H1 (cell line): ENCODE results near the gene ENPP3. TPM values are rescaled to one million over a fixed set of nuclear protein-coding genes. Genes with fewer than 3 reads are reported as not detected.

Experiments
- CTCF ChIA-PET: fragments of 300-600 bp; sonication (Branson Sonifier 250); formaldehyde crosslinking; loops from one replicate; lab custom pipeline; 2021; ENCODE audit not compliant: partially characterized antibody; lab: Charles Lee
- POLR2A ChIA-PET: fragments of 300-600 bp; sonication (Branson Sonifier 250); formaldehyde crosslinking; loops from one replicate; lab custom pipeline; 2021; ENCODE audit warnings: inconsistent platforms; ENCODE audit not compliant: partially characterized antibody; lab: Charles Lee
- DNase-seq, 2 experiments: peaks; one replicate each; pipeline versions ENCODE4 v3.0.0 to v3.0.0-alpha.2; 2010 to 2022; ENCODE audit warnings: low spot score in 2 of 2, low read depth in 1 of 2, mixed read lengths in 1 of 2
- FAIRE-seq: peaks from 2 replicates; lab custom pipeline; 2011; peaks lifted over from hg19 to GRCh38; lab: Jason Lieb, UNC
- H2AFZ ChIP-seq: 2 replicates; pipeline ENCODE4 v1.8.1; 2012; ENCODE audit warnings: low read length, inconsistent platforms
- H2AK5ac ChIP-seq: 2 replicates; pipeline ENCODE4 v1.6.1; 2013; ENCODE audit warnings: low read depth, low read length
- H2BK120ac ChIP-seq: replicated peaks from 2 replicates; pipeline ENCODE3; 2013; ENCODE audit warnings: low read depth, low read length, inconsistent platforms
- H2BK12ac ChIP-seq: 2 replicates; pipeline ENCODE4 v1.6.1; 2013; ENCODE audit warnings: low read depth, low read length
- H2BK15ac ChIP-seq: 2 replicates; pipeline ENCODE4 v1.6.1; 2013; ENCODE audit warnings: low read length
- H2BK20ac ChIP-seq: 2 replicates; pipeline ENCODE4 v1.6.1; 2013; ENCODE audit warnings: low read length
- H2BK5ac ChIP-seq: 2 replicates; pipeline ENCODE4 v1.6.1; 2013; ENCODE audit warnings: low read depth, low read length
- H3K14ac ChIP-seq: 2 replicates; pipeline ENCODE4 v1.6.1; 2013; ENCODE audit warnings: inconsistent platforms; ENCODE audit not compliant: insufficient read length
- H3K18ac ChIP-seq: 2 replicates; pipeline ENCODE4 v1.6.1; 2013; ENCODE audit warnings: low read length; ENCODE audit errors: extremely low read depth
- H3K23ac ChIP-seq: 2 replicates; pipeline ENCODE4 v1.6.1; 2013; ENCODE audit warnings: inconsistent platforms; ENCODE audit not compliant: insufficient read length
- H3K23me2 ChIP-seq: 2 replicates; pipeline ENCODE4 v1.6.1; 2013; ENCODE audit warnings: low read depth, low read length
- H3K27ac ChIP-seq: 2 replicates; pipeline ENCODE4 v1.6.1; 2011; ENCODE audit warnings: low read depth, low read length, inconsistent platforms
- H3K27me3 ChIP-seq, 4 experiments: replicated peaks in 1 of 4; 1 replicate in 1 of 4; 2 replicates in 3 of 4; pipeline versions ENCODE4 v1.6.1 to v1.8.1; 2011 to 2013; ENCODE audit warnings: low read length in 3 of 4, mild to moderate bottlenecking in 3 of 4, inconsistent platforms in 2 of 4, mixed read lengths in 2 of 4, moderate library complexity in 1 of 4; ENCODE audit not compliant: control insufficient read depth in 3 of 4, insufficient read depth in 3 of 4; ENCODE audit errors: extremely low read depth in 1 of 4
- H3K36me3 ChIP-seq, 4 experiments: 2 replicates each; pipeline versions ENCODE4 v1.6.1 to v1.8.1; 2011 to 2013; ENCODE audit warnings: mild to moderate bottlenecking in 4 of 4, low read length in 3 of 4, moderate library complexity in 2 of 4, control low read depth in 1 of 4, inconsistent platforms in 1 of 4; ENCODE audit not compliant: insufficient read depth in 4 of 4, control insufficient read depth in 2 of 4
- H3K4ac ChIP-seq: replicated peaks from 2 replicates; pipeline ENCODE3; 2013; ENCODE audit warnings: low read length, low read depth, mixed read lengths, inconsistent platforms; ENCODE audit not compliant: insufficient read length
- H3K4me1 ChIP-seq, 4 experiments: replicated peaks in 1 of 4; 1 replicate in 1 of 4; 2 replicates in 3 of 4; pipeline versions ENCODE4 v1.6.1 to v1.8.1; 2011 to 2013; ENCODE audit warnings: low read length in 3 of 4, inconsistent platforms in 2 of 4, mixed read lengths in 1 of 4; ENCODE audit not compliant: insufficient read depth in 4 of 4, control insufficient read depth in 3 of 4
- H3K4me2 ChIP-seq, 2 experiments: 2 replicates each; pipeline versions ENCODE4 v1.6.1 to v1.8.1; 2011 to 2013; ENCODE audit warnings: low read depth in 2 of 2, low read length in 2 of 2, control low read depth in 1 of 2, inconsistent platforms in 1 of 2, mild to moderate bottlenecking in 1 of 2; ENCODE audit not compliant: insufficient read depth in 1 of 2
- H3K4me3 ChIP-seq, 4 experiments: fragments of 200-600, 300-600 bp in 1 of 4; sonication (generic), shearing (Covaris generic), sonication (Bioruptor Twin) in 1 of 4; 2 replicates each; pipeline versions ENCODE4 v1.5.1 to v1.8.1; 2011 to 2016; ENCODE audit warnings: low read length in 4 of 4, low read depth in 3 of 4, control low read depth in 2 of 4, inconsistent platforms in 2 of 4, mild to moderate bottlenecking in 2 of 4, mixed read lengths in 1 of 4, moderate library complexity in 1 of 4; ENCODE audit not compliant: insufficient read depth in 2 of 4; ENCODE audit errors: extremely low read depth in 1 of 4
- H3K56ac ChIP-seq: replicated peaks from 2 replicates; pipeline ENCODE3; 2013; ENCODE audit warnings: low read depth, mild to moderate bottlenecking, mixed read lengths, low read length, inconsistent platforms; ENCODE audit not compliant: insufficient read length
- H3K79me1 ChIP-seq: 2 replicates; pipeline ENCODE4 v1.6.1; 2013; ENCODE audit warnings: low read depth, low read length, control low read depth
- H3K79me2 ChIP-seq, 2 experiments: 2 replicates each; pipeline versions ENCODE4 v1.6.1 to v1.8.1; 2012 to 2013; ENCODE audit warnings: low read length in 2 of 2, mild to moderate bottlenecking in 2 of 2, inconsistent platforms in 1 of 2; ENCODE audit not compliant: insufficient read depth in 2 of 2, control insufficient read depth in 1 of 2
- H3K9ac ChIP-seq, 4 experiments: replicated peaks in 1 of 4; 1 replicate in 1 of 4; 2 replicates in 3 of 4; pipeline versions ENCODE4 v1.6.1 to v1.8.1; 2011 to 2013; ENCODE audit warnings: low read depth in 3 of 4, low read length in 3 of 4, control low read depth in 2 of 4, mild to moderate bottlenecking in 2 of 4, moderate library complexity in 2 of 4, inconsistent platforms in 1 of 4; ENCODE audit errors: extremely low read depth in 1 of 4
- H3K9me3 ChIP-seq, 2 experiments: 2 replicates each; pipeline versions ENCODE4 v1.6.1 to v1.8.1; 2012 to 2013; ENCODE audit warnings: mild to moderate bottlenecking in 2 of 2, moderate library complexity in 2 of 2, control low read depth in 1 of 2, inconsistent platforms in 1 of 2, low read depth in 1 of 2, low read length in 1 of 2, mixed read lengths in 1 of 2; ENCODE audit not compliant: insufficient read depth in 2 of 2
- H4K20me1 ChIP-seq, 2 experiments: replicated peaks in 1 of 2; 2 replicates each; pipeline versions ENCODE3 to v1.8.1; 2011 to 2013; ENCODE audit warnings: inconsistent platforms in 2 of 2, low read length in 2 of 2, mild to moderate bottlenecking in 1 of 2; ENCODE audit not compliant: insufficient read depth in 2 of 2, control insufficient read depth in 1 of 2
- H4K5ac ChIP-seq: 2 replicates; pipeline ENCODE4 v1.6.1; 2013; ENCODE audit warnings: low read length, low read depth, mixed read lengths, inconsistent platforms; ENCODE audit not compliant: insufficient read length
- H4K8ac ChIP-seq: 2 replicates; pipeline ENCODE4 v1.8.0; 2013; ENCODE audit warnings: mild to moderate bottlenecking, moderate library complexity, low read length, inconsistent platforms; ENCODE audit not compliant: insufficient read depth; ENCODE audit errors: extremely low read depth
- H4K91ac ChIP-seq: replicated peaks from 2 replicates; pipeline ENCODE3; 2013; ENCODE audit warnings: low read length, mixed read lengths, inconsistent platforms; ENCODE audit not compliant: insufficient read length
- HDAC6 ChIP-seq: IDR thresholded peaks from one replicate; pipeline ENCODE4 v1.7.1; 2012; ENCODE audit warnings: low read depth, mild to moderate bottlenecking, inconsistent platforms, low read length, moderate library complexity
- RAD21 ChIP-seq, 2 experiments: IDR thresholded peaks in 1 of 2; conservative IDR thresholded peaks in 1 of 2; 2 replicates each; pipeline ENCODE4 v1.6.1; 2011; ENCODE audit warnings: low read depth in 2 of 2, low read length in 2 of 2, improper control_type of control experiment in 1 of 2, inconsistent platforms in 1 of 2, mild to moderate bottlenecking in 1 of 2, moderate library complexity in 1 of 2
- WGBS, 2 experiments: shearing (Covaris generic) in 1 of 2; methylation state at CpG; one replicate each; pipeline versions ENCODE4 v1.1.6 to v1.1.7; 2013 to 2015; ENCODE audit warnings: low lambda C conversion rate in 2 of 2, mixed read lengths in 2 of 2, inconsistent platforms in 1 of 2, low coverage in 1 of 2, missing lambda C conversion rate in 1 of 2; ENCODE audit not compliant: insufficient replicate concordance in 2 of 2, insufficient coverage in 1 of 2, insufficient read length in 1 of 2; ENCODE audit errors: extremely low coverage in 1 of 2, missing lambda C conversion rate in 1 of 2; 5-methylcytosine and 5-hydroxymethylcytosine counted together
- polyA plus RNA-seq, 7 experiments: library from polyadenylated mRNA; depleted of rRNA in 3 of 7; stranded (reverse) in 5 of 7; unstranded in 2 of 7; fragments of >200 nt in 5 of 7; fragments of 200-250 nt in 2 of 7; gene quantifications; 1 replicate in 5 of 7; 2 replicates in 1 of 7; 4 replicates in 1 of 7; pipeline versions ENCODE4 v1.2.1 to v1.2.3, GENCODE V29; 2011 to 2013; ENCODE audit warnings: missing spikeins in 2 of 7, mixed read lengths in 2 of 7
- total RNA-seq: library from RNA; stranded (reverse); fragmentation: NEBNext Ultra II Directional; extraction: Animal tissue kit (Norgen Biotek cat#: 25700); gene quantifications from 2 replicates; pipeline ENCODE4 v1.2.1, GENCODE V29; 2021
- TF ChIP-seq, protein P1 (sequence below), 3 experiments: IDR thresholded peaks; 1 replicate in 2 of 3; 2 replicates in 1 of 3; pipeline versions ENCODE4 v1.5.1 to v1.6.1; 2011; ENCODE audit warnings: low read length in 3 of 3, mild to moderate bottlenecking in 3 of 3, inconsistent platforms in 2 of 3, low read depth in 1 of 3, moderate library complexity in 1 of 3; ENCODE audit not compliant: insufficient read depth in 1 of 3; ENCODE audit errors: control extremely low read depth in 1 of 3

The ENPP3 gene
- total and polyA plus RNA-seq, 2 of the 8 experiments (the other 6 are each of a cell fraction or from before 2014, with no cell fraction given), result 0.11 TPM; not detected in 1

DNA sequence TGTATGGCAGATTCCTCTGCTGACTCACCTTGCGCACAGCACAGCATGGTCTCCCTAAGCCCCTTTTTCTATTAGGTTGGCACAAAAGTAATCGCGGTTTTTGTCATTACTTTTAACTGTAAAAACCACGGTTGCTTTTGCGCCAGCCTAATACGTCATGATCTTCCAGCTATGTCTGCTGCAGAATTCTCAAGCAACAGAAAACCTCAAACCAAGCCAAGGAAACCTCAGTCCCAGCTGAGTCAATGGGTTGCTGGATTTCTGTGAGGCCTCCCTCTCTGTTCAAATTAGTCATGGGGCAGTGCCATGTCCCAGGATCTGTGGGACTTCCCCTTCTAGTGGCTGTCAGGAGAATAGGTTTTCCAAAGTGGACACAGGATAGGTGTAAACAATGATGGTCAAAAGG is 155.0 kb downstream of the ENPP3 start:
- Histone ChIP-seq H3K9ac (no peak overlapping the region), H2AK5ac (no peak overlapping the region), H3K36me3 (no peaks in the 10 kb centered on the region), H3K14ac (no peak overlapping the region), H4K8ac (no peak overlapping the region), H2BK20ac (no peak overlapping the region), H2AFZ (peak overlapping the region; percentile 29; the same call in 1 of the 2 replicates), H3K27ac (no peak overlapping the region), H2BK12ac (no peak overlapping the region; the same call in 1 of the 2 replicates), H2BK5ac (no peak overlapping the region), H3K23ac (no peak overlapping the region), H3K23me2 (no peaks in the 10 kb centered on the region), H3K4me2 (no peak overlapping the region), H3K18ac (no peak overlapping the region), H2BK15ac (no peak overlapping the region), H3K27me3 (no peaks in the 10 kb centered on the region), H3K4ac (no peak overlapping the region), H3K9me3 (no peaks in the 10 kb centered on the region), H4K5ac (no peak overlapping the region), H3K4me3 (no peak overlapping the region), H4K20me1 (no peaks in the 10 kb centered on the region), H3K4me1 (0 out of 7 replicates have a peak, but pooled peaks cover 0 to 2% (median 0%) of the 10 kb centered on the region in 4 experiments), H3K79me2 (no peaks in the 10 kb centered on the region), H4K91ac (no peak overlapping the region), H3K56ac (no peak overlapping the region), H2BK120ac (no peak overlapping the region), H3K79me1 (no peaks in the 10 kb centered on the region)
- ChIA-PET POLR2A (interaction anchor here (0.6 kb wide), 1 partner anchor 12 kb away, joined by 4 read pairs; no protein-coding TSS in a partner anchor), CTCF (interaction anchor here (0.7 to 3.9 kb wide), 14 partner anchors 10 to 156 kb away, joined by 3 to 18 read pairs (median 4); no protein-coding TSS in a partner anchor)
- WGBS, 2 experiments, result 77% methylated on average over 6 of the region's 6 CpGs; no CpG with 5 or more reads in 1 of the 2 experiments
- FAIRE-seq, result no peak
- TF ChIP-seq RAD21 (IDR thresholded peaks at IDR 0.05 in 1 of 2, conservative IDR thresholded peaks at IDR 0.05 in 1 of 2; ENCODE audit: low read depth in 2 of 2, low read length in 2 of 2) (peak; percentile 36 to 49; a peak in 3 of 4 replicates), HDAC6 (no peak)
- TF ChIP-seq, protein P1, sequence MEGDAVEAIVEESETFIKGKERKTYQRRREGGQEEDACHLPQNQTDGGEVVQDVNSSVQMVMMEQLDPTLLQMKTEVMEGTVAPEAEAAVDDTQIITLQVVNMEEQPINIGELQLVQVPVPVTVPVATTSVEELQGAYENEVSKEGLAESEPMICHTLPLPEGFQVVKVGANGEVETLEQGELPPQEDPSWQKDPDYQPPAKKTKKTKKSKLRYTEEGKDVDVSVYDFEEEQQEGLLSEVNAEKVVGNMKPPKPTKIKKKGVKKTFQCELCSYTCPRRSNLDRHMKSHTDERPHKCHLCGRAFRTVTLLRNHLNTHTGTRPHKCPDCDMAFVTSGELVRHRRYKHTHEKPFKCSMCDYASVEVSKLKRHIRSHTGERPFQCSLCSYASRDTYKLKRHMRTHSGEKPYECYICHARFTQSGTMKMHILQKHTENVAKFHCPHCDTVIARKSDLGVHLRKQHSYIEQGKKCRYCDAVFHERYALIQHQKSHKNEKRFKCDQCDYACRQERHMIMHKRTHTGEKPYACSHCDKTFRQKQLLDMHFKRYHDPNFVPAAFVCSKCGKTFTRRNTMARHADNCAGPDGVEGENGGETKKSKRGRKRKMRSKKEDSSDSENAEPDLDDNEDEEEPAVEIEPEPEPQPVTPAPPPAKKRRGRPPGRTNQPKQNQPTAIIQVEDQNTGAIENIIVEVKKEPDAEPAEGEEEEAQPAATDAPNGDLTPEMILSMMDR (IDR thresholded peaks at IDR 0.05; ENCODE audit: control extremely low read depth in 1 of 3, insufficient read depth in 1 of 3, low read depth in 1 of 3, low read length in 3 of 3), result peak in 2 of 3 experiments; percentile 13 to 31; a peak in 2 of 4 replicates
- DNase-seq, result no peak
